NCI-H748 (cell line): ENCODE data around the gene TOR2A.

Experiments used
- DNase-seq: peaks from one replicate; lab custom pipeline; 2025; ENCODE audit not compliant: unreplicated experiment; lab: John Stamatoyannopoulos, UW

TOR2A gene

GRCh38 chr9:127721391-127721821, 13.7 kb downstream of the TOR2A start:
- peak; percentile 55 for DNase-seq

DNA sequence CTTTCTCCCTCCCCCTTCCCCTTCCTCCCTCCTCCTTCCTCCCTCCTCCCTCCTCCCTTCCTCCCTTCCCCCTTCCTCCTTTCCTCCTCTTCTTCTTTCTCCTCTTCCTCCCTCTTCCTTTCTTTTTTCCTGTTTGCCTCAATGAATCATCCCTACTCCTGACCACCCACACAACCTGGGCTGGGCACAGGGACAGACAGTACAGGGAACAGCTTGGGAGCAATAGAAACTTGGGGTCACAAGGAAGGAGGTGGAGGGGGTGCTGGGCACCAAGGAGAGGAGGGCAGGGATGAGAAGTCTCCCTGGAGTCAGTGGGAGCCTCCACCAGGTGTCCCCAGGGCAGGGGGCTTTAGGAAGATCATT, 14.2 kb downstream of the TOR2A start:
- DNase-seq, result no peak

DNA sequence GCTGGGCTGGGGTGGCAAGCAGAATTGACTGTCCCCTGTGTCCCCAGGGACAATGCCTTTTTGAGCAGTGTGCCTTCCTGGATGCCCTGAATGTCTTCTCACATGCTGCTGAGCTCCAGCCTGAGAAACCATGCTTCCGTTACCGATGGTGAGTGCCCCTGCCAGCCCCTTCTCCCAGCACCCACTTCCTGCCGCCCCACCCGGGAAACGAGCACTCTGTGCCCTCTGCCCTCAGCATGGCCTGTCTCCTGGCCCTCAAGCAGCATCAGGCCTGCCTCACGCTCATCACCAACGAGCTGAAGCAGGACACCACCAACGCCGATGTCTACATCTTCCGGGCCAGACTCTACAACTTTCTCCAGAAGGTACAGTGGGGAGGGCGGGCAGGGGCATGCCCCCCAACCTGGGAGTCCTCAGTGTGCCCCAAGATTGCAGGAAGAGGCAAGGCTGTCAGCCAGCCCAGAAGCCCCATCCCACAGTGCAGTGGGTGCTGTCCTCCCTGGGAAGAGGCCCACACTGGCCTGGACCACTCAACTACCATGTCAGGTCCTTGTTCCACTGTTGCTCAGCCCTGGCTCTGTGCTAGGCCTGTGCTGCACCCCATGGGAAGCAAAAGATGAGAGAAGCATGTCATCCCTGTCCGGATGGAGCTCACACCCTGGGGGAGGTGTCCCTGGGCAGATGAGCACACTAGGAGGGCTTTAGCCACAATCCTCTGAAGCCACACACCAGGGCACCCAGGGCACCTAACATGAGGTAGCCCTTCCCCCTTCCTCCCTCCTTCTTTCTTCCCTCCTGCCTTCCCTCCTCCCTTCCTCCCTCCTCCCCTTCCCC, 14.8 kb downstream of the TOR2A start:
- no peak for DNase-seq

DNA sequence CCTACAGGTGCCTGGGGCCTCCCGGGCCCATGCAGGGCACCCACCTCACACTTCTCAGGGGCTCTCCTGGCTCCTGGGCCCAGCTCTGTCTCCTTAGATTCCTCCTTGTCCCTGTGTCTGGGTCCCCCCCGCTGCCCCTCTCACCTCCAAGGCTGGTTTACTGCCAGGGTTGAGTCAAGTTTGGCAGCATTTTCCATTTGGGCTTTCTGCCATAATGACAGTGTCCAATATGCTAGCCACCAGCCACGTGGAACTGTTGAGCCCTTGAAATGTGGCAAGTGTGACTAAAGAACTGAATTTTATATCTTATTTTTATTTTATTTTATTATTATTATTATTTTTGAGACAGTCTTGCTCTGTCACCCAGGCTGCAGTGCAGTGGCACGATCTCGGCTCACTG, 17.3 kb downstream of the TOR2A start:
- no peak for DNase-seq

DNA sequence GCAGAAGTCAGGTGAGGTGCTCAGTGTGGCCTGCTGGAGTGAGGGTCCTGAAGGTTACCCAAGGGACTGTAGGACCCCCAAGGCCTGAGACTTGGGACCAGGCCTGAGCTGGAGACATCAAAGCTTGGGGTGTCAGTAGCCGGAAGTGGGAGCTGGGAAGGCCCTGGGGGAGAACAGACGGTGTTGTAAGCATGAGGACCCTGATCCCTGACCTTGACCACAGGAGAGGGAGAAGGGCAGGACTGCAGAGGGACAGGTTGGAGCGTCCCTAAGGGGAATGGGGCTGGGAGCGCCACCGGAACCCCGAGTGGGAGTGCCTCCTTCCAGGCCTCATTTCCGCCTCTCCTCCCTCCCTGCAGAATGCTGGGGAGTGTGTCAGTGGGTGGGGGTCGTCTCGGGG, 18.7 kb downstream of the TOR2A start:
- DNase-seq, result no peak

- DNase-seq, result peak; percentile 96
Measured at GRCh38 chr9:127715470-127716337, 19.4 kb downstream of the TOR2A start, which contains the start of the genes PTRH1 and TTC16. Gene PTRH1 (minus strand): TSS chr9:127715663. CDS start chr9:127715639, 24 bp downstream. Gene TTC16 (plus strand): TSS chr9:127716079. CDS start chr9:127716146, 67 bp downstream.

DNA sequence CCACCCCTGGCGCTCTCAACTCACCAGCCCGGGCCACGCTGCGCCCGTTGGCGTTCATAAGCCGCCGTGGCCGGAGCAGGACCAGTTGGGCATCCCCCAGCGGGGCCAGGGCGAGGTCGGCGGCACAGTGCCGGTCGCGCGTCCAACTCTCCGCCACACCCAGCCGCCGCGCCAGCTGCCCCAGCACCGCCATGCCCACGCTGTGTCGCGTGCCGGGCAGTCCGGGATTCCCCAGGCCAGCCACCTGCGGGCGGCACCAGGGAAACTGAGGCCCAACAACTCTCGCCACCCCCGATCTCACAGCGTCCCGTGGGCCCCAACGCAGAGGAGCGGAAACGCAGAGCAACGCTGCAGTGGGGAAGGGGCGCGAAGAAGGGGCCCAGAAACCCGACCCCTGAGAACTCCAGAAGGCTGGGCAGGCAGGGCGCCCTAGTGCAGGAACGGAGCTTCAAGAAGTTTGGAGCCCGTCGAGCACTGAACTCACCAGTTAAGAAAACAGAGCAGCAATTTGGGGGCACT, 20.1 kb downstream of the TOR2A start:
- DNase-seq, result peak; percentile 38

DNA sequence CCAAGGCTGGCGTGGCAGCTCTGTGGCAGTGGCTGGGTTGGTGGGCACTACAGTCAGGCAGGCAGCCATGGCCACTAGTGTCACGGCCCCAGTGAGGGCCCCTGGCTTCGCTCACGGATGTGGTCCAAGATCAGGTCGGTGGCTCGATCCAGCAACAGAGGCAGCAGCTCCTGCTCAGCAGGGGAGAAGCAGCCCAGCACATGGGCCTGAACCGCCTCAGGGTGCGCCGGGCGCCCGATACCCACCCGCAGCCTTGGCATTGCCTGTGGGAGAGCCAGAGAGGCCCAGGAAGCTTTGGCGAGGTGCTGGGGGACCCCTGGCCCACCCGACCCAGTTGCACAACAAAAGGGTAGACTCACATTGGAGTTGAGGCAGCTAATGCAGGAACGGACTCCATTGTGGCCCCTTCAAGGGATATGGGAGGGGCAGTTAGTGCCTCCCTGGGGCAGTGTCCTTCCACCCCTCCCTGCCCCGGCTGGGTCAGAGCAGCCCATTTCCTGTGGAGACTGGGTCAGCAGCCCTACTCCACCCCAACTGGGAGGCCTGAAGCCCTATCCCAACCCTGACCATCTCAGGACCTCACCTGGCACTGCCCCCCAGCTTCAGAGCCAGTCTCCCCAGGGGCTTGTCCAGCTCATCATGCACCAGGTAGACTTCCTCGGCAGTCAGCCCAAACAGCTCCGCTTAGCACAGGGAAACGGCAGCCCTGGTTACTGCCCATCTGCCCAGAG, 20.9 kb downstream of the TOR2A start:
- DNase-seq, result no peak

DNA sequence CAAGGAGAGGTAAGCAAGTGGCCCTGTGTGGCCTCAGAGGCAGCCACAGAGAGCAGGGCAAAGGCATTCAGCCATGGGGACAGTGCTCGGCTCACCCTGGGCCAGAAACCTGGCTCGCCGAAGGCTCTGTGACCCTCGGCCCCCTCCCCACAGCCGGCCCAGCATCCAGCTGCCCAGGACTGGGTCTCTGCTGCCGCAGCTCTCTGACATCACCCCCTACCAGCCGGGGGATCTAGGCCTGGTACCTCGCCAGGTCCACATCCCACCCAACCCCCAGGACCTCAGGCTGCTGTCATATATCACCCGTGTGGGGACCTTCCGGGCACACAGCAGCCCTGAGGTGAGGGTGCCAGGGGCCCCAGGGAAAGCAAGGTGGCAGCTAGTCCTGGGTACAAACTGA, 22.2 kb downstream of the TOR2A start:
- no peak for DNase-seq

DNA sequence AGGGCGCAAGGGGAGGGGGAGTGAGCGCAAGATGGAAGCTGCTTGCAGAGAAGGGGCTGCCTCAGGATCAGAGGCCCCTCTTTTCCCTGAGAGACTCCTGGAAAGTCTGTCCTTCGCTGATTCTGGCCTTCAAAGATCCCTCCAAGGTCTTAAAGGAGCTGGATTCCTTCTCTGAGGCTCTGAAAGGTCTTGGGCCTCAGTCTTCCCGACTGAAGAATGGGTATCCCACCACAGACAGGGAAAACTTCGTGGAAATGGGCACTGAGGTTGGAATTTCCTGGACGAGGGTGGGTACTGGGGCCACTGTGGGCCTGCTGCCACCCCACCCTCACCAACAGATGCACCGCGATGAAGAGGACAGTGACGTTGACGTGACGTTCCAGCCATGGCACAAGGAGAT, 22.7 kb downstream of the TOR2A start:
- no peak for DNase-seq

DNA sequence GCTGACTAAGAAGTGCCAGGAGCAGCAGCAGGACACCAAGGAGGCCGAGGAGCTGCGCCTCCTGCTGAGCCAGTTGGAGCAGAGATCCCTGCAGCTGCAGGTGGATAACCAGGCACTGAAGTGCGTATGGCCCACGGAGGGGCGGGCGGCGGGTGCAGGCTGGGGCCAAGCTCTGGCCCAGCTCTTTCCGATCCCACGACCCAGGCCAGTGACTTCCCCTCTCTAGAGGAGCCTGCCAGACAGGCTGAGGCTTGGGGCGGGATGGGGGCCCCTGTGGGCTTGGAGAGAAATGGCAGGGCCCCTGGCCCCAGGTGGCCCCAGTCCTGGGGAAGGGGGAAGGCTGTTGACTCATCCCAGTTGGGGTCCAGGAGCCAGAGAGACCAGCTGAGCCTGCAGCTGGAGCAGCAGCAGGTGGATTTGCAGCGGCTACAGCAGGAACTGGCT, 23.2 kb downstream of the TOR2A start:
- DNase-seq, result no peak

- DNase-seq, result no peak
Measured at GRCh38 chr9:127711226-127711701, 23.8 kb downstream of the TOR2A start.

DNA sequence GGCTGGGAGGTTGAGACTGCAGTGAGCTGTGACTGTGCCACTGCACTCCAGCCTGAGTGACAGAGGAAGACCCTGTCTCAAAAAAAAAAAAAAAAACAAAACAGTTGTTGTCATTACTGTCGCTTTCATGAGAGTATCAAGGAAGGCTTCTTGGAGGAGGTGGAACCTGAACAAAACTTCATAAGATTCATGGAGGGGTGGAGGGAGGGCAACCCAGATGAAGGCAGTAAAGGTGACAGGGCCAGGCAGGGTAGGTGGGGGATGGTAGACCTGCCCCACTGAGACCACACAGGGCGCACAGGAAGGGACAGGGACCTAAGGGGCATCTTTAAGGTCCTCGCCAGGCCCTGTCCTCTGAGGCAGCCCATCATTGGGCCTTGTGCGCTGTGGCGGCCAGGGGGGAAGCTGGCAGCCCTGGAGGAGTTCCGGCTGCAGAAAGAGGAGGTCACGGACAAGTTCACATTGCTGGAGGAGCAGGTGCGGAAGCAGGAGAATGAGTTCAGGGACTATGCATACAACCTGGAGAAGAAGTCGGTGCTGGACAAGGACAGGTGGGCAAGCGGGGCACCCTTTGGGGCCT, 24.8 kb downstream of the TOR2A start:
- no peak for DNase-seq

- DNase-seq, result no peak
Measured at GRCh38 chr9:127708952-127709587, 26.0 kb downstream of the TOR2A start.

GRCh38 chr9:127707766-127708165, 27.3 kb downstream of the TOR2A start:
- peak; percentile 50 for DNase-seq

GRCh38 chr9:127706836-127707241, 28.3 kb downstream of the TOR2A start, which contains the start of gene CFAP157:
Gene CFAP157 (plus strand): TSS chr9:127706988. CDS start chr9:127707032, 44 bp downstream.
- DNase-seq, result peak; percentile 74

DNA sequence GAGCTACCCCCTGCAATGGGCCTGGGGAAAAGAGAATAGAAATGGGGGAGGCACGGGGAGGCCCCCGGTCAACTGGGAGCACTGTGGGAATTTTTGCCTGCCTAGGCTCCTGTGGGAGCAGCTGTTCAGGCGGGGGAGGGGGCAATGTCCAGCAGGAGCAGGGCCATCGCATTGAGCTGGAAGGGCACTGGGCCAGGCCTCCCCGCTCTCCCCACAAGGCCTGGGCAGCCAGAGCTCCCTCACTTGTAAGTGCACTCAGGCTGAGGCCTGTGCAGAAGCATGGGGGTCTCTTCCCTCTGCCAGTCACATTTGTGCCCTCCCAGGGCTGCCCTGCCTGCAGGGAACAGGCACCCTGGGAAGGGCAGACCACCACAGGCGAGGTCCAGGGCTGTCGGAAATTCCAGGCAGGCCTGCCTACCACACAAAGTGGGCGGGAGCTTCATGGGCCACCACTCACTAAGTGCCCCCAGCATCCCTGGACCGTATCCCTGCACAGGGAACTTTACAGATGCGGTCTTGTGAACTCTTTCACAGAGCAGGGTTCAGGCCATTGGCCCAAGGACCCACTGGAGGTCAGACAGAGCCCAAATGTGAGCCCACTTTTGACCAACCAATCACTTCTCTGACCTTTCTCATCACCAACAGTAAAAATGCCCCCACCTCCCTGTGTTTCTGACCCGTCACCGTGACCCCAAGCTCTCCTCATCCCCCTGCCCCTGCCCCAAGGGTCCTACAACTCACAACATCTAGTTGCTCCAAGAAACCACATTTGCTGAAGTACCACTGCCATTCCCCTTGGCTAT, 29.3 kb downstream of the TOR2A start:
- no peak for DNase-seq

GRCh38 chr9:127703289-127703946, 31.7 kb downstream of the TOR2A start:
- DNase-seq, result no peak
